ENCODE data around the gene SLC26A11.

DNA sequence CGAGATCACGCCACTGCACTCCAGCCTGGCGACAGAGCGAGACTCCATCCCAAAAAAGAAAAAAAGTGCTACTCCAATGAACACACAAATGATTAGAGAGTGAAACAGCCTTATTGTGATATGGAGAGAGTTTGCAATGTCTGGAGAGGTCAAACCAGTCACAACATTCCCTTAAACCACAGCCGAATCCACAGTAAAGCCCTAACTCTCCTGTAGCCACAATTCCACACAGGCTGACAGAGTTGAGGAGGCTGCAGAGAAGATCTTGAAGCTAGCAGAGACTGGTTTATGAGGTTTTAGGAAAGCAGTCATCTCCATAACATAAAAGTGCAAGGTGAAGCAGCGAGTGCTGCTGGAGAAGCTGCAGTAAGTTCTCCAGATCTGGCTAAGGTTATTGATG is 47.2 kb downstream of the SLC26A11 start:
- no peak for TF ChIP-seq POLR2A (IDR thresholded peaks at IDR 0.05; ENCODE audit: extremely low read depth, insufficient read length)
- TF ChIP-seq, protein P1, sequence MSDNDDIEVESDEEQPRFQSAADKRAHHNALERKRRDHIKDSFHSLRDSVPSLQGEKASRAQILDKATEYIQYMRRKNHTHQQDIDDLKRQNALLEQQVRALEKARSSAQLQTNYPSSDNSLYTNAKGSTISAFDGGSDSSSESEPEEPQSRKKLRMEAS (IDR thresholded peaks at IDR 0.05; ENCODE audit: low read depth, low read length): no peak
